Subcutaneous abdominal adipose tissue (tissue), 5 donors: ENCODE results near the gene ZNF222.

ENCODE experiments used
- H3K27ac ChIP-seq: one replicate; pipeline ENCODE4 v1.7.0; 2013; ENCODE audit warnings: low read depth, mild to moderate bottlenecking, inconsistent platforms, low read length, moderate library complexity
- H3K27me3 ChIP-seq, 5 donors: one replicate each; pipeline ENCODE4 v1.7.0; 2013; ENCODE audit warnings: low read length in 5 of 5, inconsistent platforms in 1 of 5; ENCODE audit not compliant: control insufficient read depth in 5 of 5, insufficient read depth in 4 of 5
- H3K36me3 ChIP-seq, 5 donors: one replicate each; pipeline ENCODE4 v1.7.0; 2013; ENCODE audit warnings: low read length in 5 of 5; ENCODE audit not compliant: control insufficient read depth in 5 of 5, insufficient read depth in 5 of 5
- H3K4me1 ChIP-seq, 5 donors: one replicate each; pipeline ENCODE4 v1.7.0; 2013; ENCODE audit warnings: low read length in 5 of 5, mild to moderate bottlenecking in 3 of 5, moderate library complexity in 1 of 5; ENCODE audit not compliant: control insufficient read depth in 5 of 5, insufficient read depth in 5 of 5
- H3K4me3 ChIP-seq, 5 donors: one replicate each; pipeline ENCODE4 v1.7.0; 2013; ENCODE audit warnings: low read length in 5 of 5, low read depth in 1 of 5
- H3K9ac ChIP-seq, 5 donors: one replicate each; pipeline ENCODE4 v1.7.0; 2013; ENCODE audit warnings: low read length in 5 of 5, mild to moderate bottlenecking in 4 of 5, moderate library complexity in 3 of 5
- H3K9me3 ChIP-seq, 5 donors: one replicate each; pipeline ENCODE4 v1.7.0; 2013; ENCODE audit warnings: low read length in 5 of 5; ENCODE audit not compliant: control insufficient read depth in 5 of 5
- donor health status: healthy.
- donor health status: healthy.
- donor health status: healthy.
- donor health status: healthy.
- donor health status: healthy.

Gene ZNF222

DNA sequence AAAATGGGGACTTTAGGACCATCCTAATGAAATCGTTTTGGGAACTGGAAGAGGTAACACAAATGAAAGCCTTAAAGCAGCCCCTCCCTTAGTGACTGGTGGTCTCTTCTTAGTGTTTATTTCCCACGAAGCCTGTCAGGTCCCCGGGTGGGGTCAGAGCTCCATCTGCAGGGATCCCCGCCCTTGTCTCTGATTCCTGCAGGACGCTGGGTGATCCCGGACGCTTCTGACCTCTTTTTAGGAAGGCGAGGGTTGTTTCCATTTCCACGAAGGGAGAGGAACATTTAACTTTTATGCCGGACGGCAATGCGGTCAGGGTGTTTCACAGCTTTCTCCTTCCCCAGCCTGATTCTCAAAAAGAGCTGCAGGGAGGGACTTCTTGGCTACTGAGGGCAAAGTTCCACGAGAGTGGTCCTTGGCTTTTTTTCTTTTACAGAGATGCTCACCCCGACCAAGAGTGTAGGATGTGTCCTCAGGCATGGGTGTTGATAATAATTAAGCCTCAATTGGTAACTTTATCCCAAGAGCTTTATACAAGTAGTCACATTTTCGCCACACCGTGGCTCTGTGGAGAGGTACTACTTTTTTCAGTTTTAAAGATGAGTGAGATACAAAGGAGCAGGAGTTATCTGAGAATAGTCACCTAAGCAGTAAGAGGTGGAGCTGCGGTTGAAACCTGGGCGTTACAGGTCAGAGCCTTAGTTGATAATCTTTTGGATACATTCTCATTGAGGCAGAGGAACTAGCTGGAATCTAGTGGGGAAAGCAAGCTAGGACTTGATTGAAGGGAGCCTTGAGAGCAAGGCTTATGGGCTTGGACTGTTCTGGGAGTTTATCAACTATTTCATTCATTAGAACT lies 47.6 kb downstream of the ZNF222 start:
- Histone ChIP-seq H3K27me3 (no peaks in the 10 kb centered on the region), H3K36me3 (peaks cover 2 to 7% (median 4%) of the 10 kb centered on the region in 5 donors), H3K4me3 (peak overlapping the region; percentile 83 to 98 (median 89)), H3K9ac (peak overlapping the region; percentile 64 to 94 (median 76)), H3K9me3 (peaks cover 2 to 18% (median 12%) of the 10 kb centered on the region in 5 donors), H3K4me1 (peaks cover 0 to 21% (median 17%) of the 10 kb centered on the region in 5 donors), H3K27ac (no peak overlapping the region)

DNA sequence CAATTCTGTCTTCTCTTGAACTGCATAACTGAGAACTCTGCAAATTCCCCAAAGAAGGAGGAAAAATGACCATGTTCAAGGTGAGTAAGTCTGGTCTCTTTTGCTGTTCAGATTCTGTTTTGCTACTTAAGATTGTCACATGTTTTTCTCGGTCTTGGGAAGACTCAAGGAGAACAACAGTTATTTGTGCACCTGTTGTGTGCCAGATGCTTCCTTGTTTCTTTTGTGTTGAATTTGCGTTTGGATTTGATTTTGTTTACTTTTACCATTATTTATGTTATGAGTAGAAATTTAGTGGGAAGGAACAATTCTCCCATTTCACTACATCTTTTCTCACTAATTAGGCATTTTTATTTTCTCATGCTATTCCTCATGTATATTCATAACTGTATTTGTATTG lies 51.1 kb downstream of the ZNF222 start:
- no peak overlapping the region for H3K4me3 ChIP-seq
- H3K9ac ChIP-seq, result no peak overlapping the region
- no peak overlapping the region for H3K27ac ChIP-seq
- H3K27me3 ChIP-seq, result no peaks in the 10 kb centered on the region
- H3K4me1 ChIP-seq, result peaks cover 0 to 18% (median 16%) of the 10 kb centered on the region in 5 donors
- H3K36me3 ChIP-seq, result peaks cover 7 to 19% (median 11%) of the 10 kb centered on the region in 5 donors
- H3K9me3 ChIP-seq, result no peaks in the 10 kb centered on the region
